Body of pancreas (tissue), 4 donors: ENCODE data around the gene GLB1L2.

Experiments
- POLR2A ChIP-seq, 3 donors: fragments of 450-650 bp; IDR thresholded peaks; one replicate each; pipeline ENCODE4 v1.6.1; 2016; ENCODE audit warnings: antibody characterized with exemption in 3 of 3, mild to moderate bottlenecking in 2 of 3
- TF ChIP-seq, protein P1 (sequence below), 7 experiments: fragments of 450-650 bp in 4 of 7; fragments of 200-600 bp in 3 of 7; sonication (generic) in 3 of 7; IDR thresholded peaks; one replicate each; pipeline ENCODE4 v1.5.1; 2016 to 2019; ENCODE audit warnings: antibody characterized with exemption in 7 of 7

GRCh38 chr11:134402910-134403309, 71.1 kb downstream of the GLB1L2 start:
- TF ChIP-seq POLR2A (IDR thresholded peaks at IDR 0.05) = no peak
- TF ChIP-seq, protein P1, sequence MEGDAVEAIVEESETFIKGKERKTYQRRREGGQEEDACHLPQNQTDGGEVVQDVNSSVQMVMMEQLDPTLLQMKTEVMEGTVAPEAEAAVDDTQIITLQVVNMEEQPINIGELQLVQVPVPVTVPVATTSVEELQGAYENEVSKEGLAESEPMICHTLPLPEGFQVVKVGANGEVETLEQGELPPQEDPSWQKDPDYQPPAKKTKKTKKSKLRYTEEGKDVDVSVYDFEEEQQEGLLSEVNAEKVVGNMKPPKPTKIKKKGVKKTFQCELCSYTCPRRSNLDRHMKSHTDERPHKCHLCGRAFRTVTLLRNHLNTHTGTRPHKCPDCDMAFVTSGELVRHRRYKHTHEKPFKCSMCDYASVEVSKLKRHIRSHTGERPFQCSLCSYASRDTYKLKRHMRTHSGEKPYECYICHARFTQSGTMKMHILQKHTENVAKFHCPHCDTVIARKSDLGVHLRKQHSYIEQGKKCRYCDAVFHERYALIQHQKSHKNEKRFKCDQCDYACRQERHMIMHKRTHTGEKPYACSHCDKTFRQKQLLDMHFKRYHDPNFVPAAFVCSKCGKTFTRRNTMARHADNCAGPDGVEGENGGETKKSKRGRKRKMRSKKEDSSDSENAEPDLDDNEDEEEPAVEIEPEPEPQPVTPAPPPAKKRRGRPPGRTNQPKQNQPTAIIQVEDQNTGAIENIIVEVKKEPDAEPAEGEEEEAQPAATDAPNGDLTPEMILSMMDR (IDR thresholded peaks at IDR 0.05) = no peak
